ENCODE measurements around the gene SORBS1. TPM values are rescaled to one million over a fixed set of nuclear protein-coding genes. Genes with fewer than 3 reads are reported as not detected.

Gene SORBS1
- total and polyA plus RNA-seq, 9 of the 15 experiments (the other 6 are each of a cell fraction or from before 2014, with no cell fraction given), result 2.0 to 13.3 (median 6.5) TPM

- TF ChIP-seq ZNF507 (tag; conservative IDR thresholded peaks at IDR 0.05), result no peak
Observed at GRCh38 chr10:95442341-95442740, 118.8 kb downstream of the SORBS1 start (continued).

- intact Hi-C loops (cut with micrococcal nuclease) (no loop called here), in situ Hi-C loops (cut with MboI) (no loop called here)
Observed at GRCh38 chr10:95441547-95441923, 119.6 kb downstream of the SORBS1 start.

More at GRCh38 chr10:95441547-95441923, 119.6 kb downstream of the SORBS1 start:
- no peak for ATAC-seq
- Histone ChIP-seq H3K4me1 (replicated peaks in 1 of 2; ENCODE audit: control insufficient read depth in 2 of 2, insufficient read depth in 2 of 2, low read length in 2 of 2) (peaks cover 0 to 10% of the 10 kb centered on the region in 2 experiments; a peak in 1 of 5 replicates), H3K36me3 (ENCODE audit: control insufficient read depth, insufficient read depth, low read length) (no peaks in the 10 kb centered on the region), H3K79me2 (ENCODE audit: control insufficient read depth, insufficient read depth, low read length) (no peaks in the 10 kb centered on the region), H4K20me1 (replicated peaks; ENCODE audit: control insufficient read depth, insufficient read depth, low read length) (peaks cover 3% of the 10 kb centered on the region; the same call in 1 of the 2 replicates), H3K27me3 (ENCODE audit: control insufficient read depth in 2 of 2, insufficient read depth in 2 of 2, low read length in 2 of 2) (no peaks in the 10 kb centered on the region), H3K9ac (ENCODE audit: insufficient read depth in 1 of 2, low read depth in 2 of 2, low read length in 2 of 2) (no peak overlapping the region), H3K4me2 (ENCODE audit: insufficient read depth, low read length) (no peak overlapping the region), H3K4me3 (no peak overlapping the region), H3K27ac (ENCODE audit: extremely low read depth, low read depth, low read length) (no peak overlapping the region), H3K9me3 (replicated peaks; ENCODE audit: control insufficient read depth, insufficient read depth, low read depth, low read length) (no peaks in the 10 kb centered on the region), H2AFZ (ENCODE audit: low read depth, low read length) (no peak overlapping the region), H3K9me1 (ENCODE audit: control insufficient read depth, insufficient read depth, low read length) (no peaks in the 10 kb centered on the region)
- TF ChIP-seq ARID1B (IDR thresholded peaks at IDR 0.05) (no peak), STAT5B (CRISPR knock-in tag; IDR thresholded peaks at IDR 0.05) (no peak), NR2C2 (CRISPR knock-in tag; IDR thresholded peaks at IDR 0.05) (no peak), NR2C2 (tag; IDR thresholded peaks at IDR 0.05) (no peak), RBM22 (IDR thresholded peaks at IDR 0.05; ENCODE audit: low read depth, low read length, poor library complexity, severe bottlenecking) (no peak), NCOR1 (IDR thresholded peaks at IDR 0.05) (no peak)
- WGBS (ENCODE audit: insufficient coverage, low coverage, missing lambda C conversion rate), result 59% methylated on average over 2 of the region's 2 CpGs
- ChIA-PET CTCF (ENCODE audit: low intra/inter-chr PET ratio) (no interaction called here), POLR2A (interaction anchor here (0.6 kb wide), 1 partner anchor 82 kb away, joined by 3 read pairs; no protein-coding TSS in a partner anchor)
- no peak for FAIRE-seq
- no peak for DNase-seq (ENCODE audit: extremely low read depth in 1 of 4, low spot score in 3 of 4)
- no TSS peak for BruUV-seq (replicated peaks)
